NCI-H774 (cell line): Measurements from ENCODE around the gene DPYSL3.

Experiments used
- DNase-seq: peaks from one replicate; lab custom pipeline; 2025; lab: John Stamatoyannopoulos, UW

DPYSL3 gene

DNA sequence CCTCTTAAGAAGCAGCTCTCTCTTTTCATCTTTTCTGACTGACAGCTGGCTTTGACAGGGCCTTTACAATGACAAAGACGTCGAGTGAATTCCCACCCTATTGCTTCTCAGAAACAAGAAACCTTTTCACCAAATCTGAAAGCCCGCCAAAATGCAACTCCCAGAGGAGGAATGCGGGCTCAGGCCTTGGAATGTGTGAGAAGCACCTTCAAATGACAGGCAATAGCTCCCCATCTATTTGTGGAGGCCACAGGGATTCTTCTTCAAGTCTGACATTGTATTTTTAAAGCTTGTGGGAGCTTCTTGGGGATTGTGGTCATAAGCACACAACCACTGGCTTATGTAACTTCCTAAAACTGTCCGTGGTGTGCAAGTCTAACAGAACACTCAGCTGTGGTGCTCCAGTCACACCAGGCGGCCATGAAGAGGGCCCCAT is 72.7 kb downstream of the DPYSL3 start:
- no peak for DNase-seq

DNA sequence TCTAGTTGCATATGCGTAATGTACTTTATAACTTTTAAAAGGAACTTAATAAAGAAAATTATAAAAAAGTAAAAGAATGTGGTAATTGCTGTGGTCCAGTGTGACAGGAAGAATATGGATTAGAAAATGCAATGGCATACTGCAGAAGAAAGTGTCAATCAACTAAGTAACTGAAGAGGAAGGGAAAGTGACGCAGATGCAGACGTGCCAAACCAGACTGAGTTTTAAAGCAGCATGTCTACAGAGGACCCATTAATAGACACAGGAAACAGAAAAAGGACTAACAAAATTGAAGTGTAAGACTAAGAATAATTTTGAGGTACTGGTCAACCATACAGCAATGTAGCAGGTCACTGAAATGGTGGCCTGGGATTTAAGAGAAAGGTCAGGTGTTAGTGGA is 73.3 kb downstream of the DPYSL3 start:
- no peak for DNase-seq

GRCh38 chr5:147434049-147434448 is 75.8 kb downstream of the DPYSL3 start:
- no peak for DNase-seq

DNA sequence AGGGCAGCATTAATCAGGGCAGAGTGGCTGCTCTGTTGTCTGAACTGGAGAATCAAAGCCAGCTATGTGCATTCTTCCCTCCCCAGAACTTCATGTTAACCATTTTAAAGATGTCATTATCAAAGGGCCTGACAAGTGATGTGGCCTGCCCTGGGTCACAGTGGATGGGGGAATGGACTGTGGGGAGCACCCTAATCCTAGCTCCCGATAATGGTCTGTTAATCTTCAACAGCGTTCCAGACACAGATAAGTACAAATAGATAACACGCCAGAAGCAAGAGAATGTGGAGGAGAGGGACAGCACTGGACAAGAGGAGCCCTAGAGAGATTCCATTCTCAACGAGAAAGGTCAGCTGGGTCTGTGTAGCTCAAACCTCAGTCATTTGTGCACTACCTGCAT is 77.5 kb downstream of the DPYSL3 start:
- DNase-seq = no peak

- DNase-seq = no peak
These were observed 78.3 kb downstream of the DPYSL3 start for GRCh38 chr5:147431586-147431985.

DNA sequence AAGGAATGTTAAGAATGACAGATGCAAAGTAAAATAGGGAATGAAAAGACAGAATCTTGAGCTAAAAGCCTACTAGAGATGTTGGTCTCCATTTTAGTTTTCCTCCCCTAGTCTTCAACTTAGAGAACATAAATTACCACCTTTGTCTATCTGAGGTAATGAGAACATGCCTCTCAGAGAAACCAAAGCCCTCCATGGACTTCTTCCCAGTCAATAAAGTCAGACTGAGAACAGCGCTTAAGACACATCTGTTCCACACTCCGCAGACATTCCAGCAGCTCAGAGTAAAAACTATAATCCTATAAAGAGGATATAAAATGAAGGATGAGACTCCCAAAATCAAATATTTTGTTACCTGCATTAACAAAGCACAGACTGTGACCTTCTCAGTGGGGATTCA is 79.2 kb downstream of the DPYSL3 start:
- no peak for DNase-seq

DNA sequence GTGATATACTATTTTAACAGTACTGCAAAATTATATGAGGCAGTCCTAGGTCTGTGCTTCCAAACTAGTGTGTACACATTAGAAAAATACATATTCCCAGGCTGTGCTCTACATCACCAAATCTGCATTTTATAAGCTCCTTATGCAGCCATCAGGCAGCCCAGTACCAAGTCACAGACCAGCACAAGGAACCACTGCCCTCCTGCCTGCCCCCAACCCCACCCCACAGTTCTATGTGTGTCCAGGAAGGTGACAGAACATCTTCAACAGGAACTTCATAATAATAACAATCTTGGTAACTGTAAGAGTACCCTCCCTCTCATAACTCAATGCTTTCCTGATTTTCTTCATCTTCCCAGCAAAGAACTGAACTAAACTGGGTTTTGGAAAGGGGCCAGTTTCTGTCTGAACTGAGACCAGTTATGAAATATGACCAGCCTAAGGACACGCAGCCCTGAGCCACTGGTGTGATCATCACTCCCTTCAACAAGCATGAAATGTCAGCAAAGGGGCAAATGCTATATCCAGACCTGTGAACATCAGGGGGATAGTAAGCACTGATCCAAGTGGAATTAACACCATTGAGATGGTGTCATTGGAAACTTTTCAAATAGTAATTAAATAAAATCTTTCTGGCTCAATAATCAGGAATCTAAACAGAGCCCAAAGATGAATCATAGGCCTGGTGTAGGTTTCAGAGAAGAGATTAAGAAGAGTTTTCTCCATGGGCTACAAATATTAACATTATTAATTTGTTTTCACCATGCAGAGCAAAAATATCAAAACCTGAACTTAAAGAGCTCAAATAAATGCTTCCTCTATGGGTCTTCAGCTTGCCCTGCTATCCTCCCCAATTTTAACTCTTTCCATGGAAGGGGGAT is 82.1 kb downstream of the DPYSL3 start:
- no peak for DNase-seq

DNA sequence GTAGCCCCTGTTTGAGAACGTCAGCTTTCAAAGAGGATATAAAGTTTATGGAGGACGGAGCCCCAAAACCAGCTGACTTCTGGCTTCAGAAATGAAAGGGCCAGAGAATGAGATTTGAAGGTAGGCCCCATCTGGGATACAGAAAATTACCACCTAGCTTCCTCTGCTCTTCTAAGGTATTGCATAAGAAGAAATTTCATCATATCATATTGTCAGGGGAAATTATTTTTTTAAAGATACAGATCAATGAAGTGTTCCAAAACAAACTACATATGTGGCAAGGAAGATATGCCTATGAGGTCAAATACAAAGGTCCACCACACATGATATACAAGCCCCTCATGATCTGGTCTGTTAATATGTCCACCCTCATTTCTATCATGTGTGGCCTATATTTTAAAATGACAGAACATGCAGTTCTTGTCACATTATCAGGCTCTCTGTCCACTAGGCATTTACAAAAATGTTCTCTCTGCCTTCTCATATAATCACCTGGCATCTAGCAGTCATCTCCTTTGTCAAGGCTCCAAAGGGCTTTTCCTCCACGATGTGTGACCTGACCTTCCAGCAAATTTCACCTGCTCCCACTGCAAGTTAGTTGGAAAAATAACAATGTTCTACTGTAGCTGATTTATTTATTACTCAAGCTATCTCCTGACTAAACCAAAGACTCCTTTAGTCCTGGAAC is 83.1 kb downstream of the DPYSL3 start:
- DNase-seq = no peak

- DNase-seq = no peak
These were observed 91.3 kb downstream of the DPYSL3 start for GRCh38 chr5:147418613-147419012.

DNA sequence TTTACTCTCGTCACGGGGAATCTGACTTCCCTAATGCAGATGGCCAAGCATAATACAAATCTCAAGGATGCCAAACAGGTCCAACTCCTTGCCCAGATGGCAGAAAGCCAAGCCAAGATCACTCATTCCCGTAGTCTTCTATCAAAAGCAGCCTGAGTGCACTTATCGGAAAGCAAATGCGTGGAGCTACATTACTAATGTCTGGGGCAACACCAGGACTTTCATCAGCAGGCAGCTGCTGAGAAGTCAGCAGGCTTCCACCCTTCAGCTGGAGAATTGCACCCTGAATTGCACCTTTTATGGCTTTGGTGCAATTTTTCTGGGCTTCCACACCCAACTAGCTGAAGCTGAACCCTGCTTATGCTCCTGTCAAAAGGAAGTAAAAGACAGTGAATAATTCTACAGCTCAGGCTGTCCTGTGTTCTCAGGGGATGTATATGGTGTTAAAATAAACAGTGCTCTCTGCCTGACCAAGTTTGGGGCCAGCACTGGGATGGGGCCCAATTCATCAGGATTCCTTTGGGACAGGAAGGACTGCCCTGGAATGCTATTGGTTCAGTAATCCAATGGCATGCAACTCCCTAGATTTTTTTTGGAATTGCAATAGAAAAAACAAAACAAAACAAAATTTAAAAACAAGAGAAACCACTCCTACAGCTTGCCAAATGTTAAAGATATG is 92.6 kb downstream of the DPYSL3 start:
- no peak for DNase-seq

DNA sequence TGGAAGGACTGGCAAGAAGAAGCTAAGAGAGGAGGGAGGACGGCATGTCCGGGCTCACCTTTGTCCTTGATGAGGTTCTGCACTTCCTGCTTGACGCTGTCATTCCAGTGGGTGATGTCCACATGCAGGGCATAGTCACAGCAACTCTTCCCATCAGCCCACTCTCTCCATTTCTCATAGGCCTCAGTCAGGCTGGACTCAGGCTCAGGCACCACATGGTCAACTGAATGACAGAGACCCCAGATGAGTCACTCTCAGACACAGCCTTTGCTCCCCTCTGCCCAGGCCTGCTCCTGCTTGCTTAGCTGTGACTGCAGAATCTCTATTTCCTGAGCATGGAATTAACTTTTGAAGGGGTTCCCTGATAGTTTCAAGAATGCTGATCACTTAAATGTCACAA is 94.2 kb downstream of the DPYSL3 start:
- DNase-seq = no peak

- no peak for DNase-seq
These were observed 96.6 kb downstream of the DPYSL3 start for GRCh38 chr5:147413266-147413665.

DNA sequence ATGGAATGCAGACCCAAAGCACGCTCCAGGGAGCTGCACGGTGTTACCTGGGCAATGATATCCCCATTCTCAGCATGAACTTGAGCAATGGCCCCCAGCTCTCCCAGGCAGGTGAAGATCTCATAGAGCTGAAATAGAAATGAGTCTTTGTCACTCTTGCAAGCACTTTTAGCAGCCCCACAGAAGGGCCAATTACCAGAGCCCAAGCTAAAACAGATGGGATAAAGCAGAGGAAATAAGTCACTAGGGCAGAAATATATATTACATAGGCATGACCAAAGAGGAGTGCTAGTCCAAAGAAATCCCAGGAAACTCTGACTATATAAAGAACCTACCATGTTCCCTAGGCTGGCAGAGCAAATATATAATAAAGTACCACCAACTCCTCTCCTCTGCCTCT is 97.3 kb downstream of the DPYSL3 start:
- no peak for DNase-seq

GRCh38 chr5:147411359-147412319 is 98.2 kb downstream of the DPYSL3 start:
- no peak for DNase-seq

DNA sequence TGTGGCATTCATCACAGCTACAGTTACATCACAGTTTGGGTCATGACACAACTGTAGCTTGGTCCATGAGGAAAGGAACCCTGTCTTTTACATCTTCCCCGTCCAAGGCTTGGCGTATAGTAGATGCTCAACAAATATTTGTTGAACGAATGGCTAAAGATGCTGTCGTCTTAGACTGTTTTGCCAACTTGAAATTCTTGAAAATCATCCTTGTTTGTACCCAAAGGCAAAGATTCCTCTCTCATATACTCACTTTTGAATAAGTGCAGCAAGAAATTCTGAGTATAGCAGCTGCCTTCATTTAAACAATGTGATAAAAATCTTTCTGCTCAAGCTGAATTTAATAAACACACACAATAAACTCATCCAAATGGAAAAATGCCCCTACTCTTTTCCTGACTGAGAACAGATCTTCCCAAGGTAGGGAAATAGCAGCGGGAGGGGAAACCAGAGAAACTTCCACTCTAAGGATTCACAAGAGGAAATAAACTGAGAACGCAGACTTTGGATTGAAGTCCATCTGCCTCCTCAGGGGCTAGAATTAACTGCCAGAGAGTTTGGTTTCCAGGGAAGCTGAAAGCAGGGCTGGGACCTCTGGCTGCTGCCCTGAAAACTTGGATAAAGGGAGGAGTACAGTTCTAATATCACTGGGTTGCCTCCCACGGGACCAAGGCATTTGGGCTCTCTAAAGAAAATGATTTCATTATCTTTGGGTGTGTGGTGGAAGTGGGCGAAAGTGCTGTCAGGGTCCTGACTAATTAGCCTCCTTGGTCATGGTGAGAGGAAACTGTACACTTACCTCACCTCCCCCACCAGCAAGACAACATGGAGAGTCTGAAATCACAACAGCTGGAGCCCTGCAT is 99.1 kb downstream of the DPYSL3 start:
- no peak for DNase-seq

DNA sequence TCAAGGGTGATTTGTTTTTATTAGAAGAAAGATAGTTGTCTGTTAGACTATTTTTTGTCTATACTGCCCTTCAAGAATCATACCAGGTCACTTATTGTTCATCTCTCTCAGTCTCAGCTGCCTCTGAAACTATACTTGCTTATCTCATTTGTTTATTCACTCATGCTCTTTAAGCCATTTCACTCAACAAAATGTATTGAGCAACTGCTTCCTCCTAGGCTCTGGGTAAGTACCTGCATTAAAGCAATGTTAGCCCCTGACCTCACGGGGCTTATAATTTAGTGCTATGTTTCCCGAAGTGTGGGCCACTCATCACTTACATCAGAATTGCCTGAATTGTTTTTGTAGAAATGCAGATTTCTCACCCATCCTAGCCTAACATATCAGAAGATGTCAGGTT is 100.9 kb downstream of the DPYSL3 start:
- no peak for DNase-seq

DNA sequence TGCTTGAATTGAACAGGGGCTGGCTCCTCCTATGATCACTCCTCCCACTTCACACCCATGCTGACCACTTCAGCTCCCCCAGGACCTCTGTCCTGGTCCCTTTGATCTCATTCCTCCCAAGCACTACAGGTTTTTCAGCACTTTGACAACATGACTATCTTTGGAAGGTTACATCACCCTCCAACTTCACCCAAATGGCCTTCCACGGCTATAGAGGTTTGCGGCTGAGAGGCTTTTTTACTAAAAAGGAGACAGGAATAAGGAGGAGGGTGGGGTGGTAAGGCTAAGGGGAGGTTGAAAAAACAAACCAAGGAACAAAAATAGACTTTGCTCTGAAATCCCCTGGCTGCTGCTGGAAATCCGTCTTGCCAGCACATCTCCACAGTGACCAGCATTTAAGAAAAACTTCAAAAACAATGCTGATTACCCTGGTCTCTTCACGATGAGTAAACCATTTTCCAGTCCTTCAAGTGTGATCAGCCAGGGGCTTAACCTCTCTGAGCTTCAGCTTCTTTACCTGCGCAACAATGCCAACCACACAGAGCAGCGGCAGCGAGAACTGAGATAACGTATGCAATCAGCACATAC is 102.7 kb downstream of the DPYSL3 start:
- no peak for DNase-seq

DNA sequence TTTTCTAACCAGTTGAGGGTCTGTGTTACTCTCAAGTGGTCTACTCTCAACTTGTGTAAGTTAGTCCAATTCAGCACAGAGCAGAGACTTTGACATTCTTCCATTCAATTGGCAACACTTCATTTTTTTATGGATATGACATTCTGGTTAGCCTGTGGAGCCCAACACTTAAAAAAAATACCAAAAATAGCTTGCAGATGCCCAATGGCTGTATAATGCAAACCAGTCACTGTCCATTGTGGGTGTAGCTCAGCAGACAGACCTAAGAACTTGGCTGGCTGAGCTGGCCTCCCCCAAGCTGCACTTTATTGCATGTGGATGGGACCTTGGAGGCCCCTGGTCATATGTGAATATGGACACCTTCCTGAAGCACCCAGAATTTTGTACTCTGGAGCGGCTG is 103.2 kb downstream of the DPYSL3 start:
- DNase-seq = no peak

DNA sequence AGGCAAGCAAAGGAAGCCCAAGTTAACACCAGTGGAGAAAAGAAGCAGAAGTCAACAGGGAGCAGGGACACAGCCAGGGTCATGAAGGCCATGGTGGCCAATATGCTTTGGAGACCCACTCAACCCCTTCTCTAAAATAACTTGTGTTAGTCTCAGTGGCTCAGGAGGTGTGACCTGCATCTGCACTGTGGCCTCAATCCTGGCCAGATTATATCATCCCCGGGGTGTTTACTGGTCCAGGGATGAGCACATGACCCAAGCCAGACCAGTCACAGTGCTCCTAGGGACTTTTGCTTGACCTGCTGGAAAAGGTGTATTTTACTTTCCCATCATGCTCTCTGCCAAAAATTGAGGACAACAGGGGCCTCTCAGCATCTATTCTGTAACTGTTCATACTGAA is 105.2 kb downstream of the DPYSL3 start:
- DNase-seq = no peak
